UCSD-AML1 (cell line): ENCODE data around the gene RANBP3L.
"Not testable (repeated sequence)": the region's sequence is repeated elsewhere in the genome, so short reads cannot be mapped to it uniquely, and the experiment has no call there.

ENCODE experiments used
- DNase-seq: peaks from one replicate; lab custom pipeline; 2025; ENCODE audit not compliant: unreplicated experiment; lab: John Stamatoyannopoulos, UW

The RANBP3L gene

DNA sequence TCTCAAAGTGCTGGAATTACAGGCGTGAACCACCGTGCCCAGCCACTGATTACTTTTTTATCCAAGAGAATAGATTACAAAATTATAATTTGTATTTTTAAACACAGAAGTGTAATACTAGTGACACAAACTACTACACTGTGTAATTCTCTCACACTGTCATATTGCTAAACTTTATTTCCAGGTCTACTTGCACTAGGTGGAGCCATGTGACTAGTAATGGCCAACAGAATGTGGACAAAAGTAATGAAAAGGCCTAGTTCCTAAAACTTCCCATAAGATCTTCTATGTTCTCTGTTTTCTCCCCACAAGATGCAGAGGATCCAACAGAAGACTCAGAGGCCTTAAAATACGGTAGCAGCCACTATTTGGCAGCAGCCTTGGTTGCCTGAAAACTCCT lies 87.3 kb downstream of the RANBP3L start:
- no peak for DNase-seq

DNA sequence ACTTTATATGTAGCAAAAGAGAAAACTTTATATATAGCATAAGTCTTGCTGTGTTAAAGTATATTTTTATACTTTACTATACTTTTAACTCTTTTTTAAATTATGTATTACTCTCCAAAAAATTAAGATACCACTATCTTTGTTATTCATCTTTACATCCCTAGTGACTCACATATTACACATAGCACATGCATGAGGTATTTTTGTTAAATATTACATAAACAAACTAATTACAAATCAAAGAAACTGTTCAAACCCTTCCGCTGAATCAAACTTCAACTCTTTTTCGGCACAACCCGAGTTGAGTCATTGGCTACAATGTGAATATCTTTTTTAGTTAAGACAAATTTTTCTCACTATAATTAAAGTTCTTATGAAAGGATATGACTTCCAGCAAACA lies 92.0 kb downstream of the RANBP3L start:
- no peak for DNase-seq

DNA sequence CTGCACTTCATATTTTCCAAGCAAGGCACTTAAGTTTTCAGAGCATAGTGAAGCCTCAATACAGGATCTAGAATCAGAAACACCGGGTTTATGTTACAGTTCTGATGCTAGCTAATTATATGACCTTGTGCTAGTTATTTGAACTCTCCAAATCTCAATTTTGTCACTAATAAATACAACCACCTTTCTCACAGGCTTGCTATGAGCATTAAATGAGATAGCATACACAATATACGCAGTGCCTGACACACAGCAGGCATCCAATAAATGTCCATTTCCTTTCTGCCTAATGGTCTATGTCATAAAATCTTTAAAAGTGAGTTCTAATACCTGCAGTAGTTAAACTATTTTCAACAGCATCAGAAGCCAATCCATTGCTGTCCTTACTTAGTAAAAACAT lies 92.9 kb downstream of the RANBP3L start:
- DNase-seq: no peak

DNA sequence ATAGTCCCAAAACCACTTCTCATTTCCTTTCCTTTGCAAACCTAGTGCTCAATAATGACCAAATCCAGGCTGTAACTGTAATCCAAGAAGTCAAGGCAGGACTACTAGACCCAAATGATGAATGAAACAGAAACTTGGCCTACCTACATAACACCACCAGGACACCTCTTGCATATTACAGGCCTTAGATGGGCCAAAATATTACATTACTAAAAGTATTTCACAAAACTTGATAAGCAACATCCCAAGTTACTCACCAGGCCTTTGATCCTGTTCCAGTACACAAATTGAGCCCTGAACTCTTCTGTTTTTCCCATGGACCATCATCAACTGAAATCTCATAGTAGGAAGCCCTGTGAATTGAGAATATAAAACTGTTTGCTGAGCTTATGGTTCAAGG lies 94.8 kb downstream of the RANBP3L start:
- no peak for DNase-seq

DNA sequence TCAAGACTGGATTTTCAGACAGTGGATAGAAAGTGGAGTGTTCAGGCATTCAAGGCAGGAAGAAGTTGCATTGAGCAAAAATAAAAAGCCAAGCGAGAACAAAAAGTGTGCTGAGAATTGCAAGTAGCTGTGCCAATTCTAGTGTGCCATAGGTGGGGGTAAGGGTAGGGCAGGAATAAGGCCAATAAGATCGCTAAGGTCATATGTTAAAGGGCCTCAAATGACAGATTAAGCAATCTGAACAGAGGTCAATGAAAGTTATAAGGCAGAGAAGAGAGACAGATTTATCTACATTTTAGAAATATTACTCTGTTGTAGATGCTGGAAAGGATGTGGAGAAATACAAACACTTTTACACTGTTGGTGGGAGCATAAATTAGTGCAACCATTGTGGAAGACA lies 96.4 kb downstream of the RANBP3L start:
- DNase-seq: no peak

DNA sequence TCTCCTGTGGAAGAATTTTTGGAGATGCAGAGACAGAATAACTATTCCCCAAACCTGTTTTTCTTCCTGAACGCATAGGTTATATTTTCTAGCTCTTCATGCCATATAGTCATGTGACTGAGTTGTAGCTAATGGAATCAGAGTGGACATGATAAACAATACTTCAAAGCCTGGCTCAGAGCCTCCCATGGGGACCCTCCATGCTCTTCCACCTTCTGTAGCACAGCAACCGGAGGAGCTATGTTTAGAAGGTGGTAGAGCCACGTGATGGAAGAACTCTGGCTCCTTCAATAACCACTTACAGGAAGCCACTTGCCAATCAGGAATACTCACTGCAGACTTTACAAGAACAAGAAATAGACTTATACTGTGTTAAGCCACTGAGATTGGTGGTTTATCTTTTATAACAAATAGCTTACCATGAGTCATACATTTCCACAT lies 99.2 kb downstream of the RANBP3L start:
- DNase-seq: peak; percentile 11

DNA sequence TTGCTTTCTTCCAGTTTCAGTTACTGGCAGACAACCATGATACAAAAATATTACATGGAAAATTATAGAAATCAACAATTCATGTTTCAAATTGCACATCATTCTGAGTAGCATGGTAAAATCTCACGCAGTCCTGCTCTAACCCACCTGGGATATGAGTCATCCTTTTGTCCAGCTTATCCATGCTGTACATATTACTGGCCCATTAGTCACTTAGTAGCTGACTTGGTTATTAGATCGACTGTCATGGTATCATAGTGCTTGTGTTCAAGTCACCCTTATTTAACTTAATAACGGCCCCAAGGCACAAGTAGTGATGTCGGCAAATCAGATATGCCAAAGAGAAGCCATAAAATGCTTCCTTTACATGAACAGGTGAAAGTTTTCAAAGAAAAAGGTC lies 101.2 kb downstream of the RANBP3L start:
- DNase-seq: no peak

DNA sequence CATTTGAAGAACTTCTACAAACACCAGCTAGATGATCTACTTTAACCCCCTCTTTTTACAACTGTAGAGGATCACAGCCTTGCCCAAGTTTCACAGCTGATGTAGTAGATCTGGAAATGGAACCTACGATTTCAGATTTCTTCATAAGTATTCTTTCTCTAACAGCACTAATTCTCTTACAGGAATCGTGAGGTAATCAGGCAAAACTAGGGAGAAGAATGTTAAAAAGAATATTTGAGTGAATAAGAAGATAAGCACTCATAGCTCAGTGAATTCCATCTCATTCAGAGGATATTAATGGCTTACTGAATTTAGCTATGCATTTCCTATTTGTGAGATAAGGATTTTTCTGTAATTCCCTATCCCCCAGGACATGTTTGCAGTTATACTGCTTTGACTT lies 102.1 kb downstream of the RANBP3L start:
- DNase-seq: no peak

DNA sequence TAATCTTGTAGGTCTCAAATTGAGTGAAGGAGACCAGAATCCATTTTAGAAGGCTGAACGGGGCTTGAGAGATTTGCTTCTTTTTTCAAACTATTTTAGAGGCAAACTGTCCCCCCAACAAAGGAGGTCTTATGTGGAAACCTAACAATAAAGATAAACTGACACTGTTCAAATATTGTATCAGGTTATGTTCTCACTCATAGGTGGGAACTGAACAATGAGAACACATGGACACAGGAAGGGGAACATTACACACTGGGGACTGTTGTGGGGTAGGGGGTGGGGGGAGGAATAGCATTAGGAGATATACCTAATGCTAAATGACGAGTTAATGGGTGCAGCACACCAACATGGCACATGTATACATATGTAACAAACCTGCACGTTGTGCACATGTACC lies 102.9 kb downstream of the RANBP3L start:
- DNase-seq: not testable (repeated sequence)
